Nephron progenitor cell (in vitro differentiated cells): ENCODE results near the gene OASL.
A peak's percentile ranks its signal among the peaks of the same experiment; 100 is the strongest.

Source experiments
- DNase-seq: peaks from one replicate; pipeline ENCODE4 v3.0.0; 2021
- H3K27ac Mint-ChIP-seq: 2 replicates; pipeline ENCODE4 v1.8.0; 2021; ENCODE audit warnings: mild to moderate bottlenecking, moderate library complexity, mixed read lengths
- H3K27me3 Mint-ChIP-seq: 2 replicates; pipeline ENCODE4 v1.8.0; 2021; ENCODE audit warnings: mild to moderate bottlenecking, low read depth, mixed read lengths; ENCODE audit not compliant: poor library complexity
- H3K36me3 Mint-ChIP-seq: 2 replicates; pipeline ENCODE4 v1.8.0; 2021; ENCODE audit warnings: low read depth, mixed read lengths
- H3K4me1 Mint-ChIP-seq: 2 replicates; pipeline ENCODE4 v1.8.0; 2021; ENCODE audit warnings: mixed read lengths
- H3K4me3 Mint-ChIP-seq: 2 replicates; pipeline ENCODE4 v1.8.0; 2021; ENCODE audit warnings: mild to moderate bottlenecking, moderate library complexity, mixed read lengths
- H3K9me3 Mint-ChIP-seq: 2 replicates; pipeline ENCODE4 v1.8.0; 2021; ENCODE audit warnings: mild to moderate bottlenecking, moderate library complexity, mixed read lengths
- TF ChIP-seq, protein P1 (sequence below): fragments of 200-600 bp; sonication (generic); IDR thresholded peaks from 2 replicates; pipeline ENCODE4 v1.5.0; 2021; ENCODE audit warnings: antibody characterized with exemption

Gene OASL

DNA sequence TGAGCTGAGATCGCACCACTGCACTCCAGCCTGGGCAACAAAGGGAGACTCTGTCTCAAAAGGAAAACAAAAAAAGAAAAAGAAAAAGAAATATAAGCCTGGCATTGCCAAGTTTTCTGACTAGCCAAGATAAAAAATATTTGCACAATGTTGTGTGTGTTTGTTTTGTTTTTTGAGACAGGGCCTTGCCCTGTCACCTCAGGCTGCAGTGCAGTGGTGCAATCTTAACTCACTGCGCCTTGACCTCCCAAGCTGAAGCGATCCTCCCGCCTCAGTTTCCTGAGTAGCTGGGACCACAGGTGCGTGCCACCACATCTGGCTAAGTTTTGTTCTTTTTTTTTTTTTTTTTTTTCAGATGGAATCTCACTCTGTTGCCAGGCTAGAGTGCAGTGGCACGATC, 17.3 kb downstream of the OASL start:
- DNase-seq: no peak
- TF ChIP-seq, protein P1, sequence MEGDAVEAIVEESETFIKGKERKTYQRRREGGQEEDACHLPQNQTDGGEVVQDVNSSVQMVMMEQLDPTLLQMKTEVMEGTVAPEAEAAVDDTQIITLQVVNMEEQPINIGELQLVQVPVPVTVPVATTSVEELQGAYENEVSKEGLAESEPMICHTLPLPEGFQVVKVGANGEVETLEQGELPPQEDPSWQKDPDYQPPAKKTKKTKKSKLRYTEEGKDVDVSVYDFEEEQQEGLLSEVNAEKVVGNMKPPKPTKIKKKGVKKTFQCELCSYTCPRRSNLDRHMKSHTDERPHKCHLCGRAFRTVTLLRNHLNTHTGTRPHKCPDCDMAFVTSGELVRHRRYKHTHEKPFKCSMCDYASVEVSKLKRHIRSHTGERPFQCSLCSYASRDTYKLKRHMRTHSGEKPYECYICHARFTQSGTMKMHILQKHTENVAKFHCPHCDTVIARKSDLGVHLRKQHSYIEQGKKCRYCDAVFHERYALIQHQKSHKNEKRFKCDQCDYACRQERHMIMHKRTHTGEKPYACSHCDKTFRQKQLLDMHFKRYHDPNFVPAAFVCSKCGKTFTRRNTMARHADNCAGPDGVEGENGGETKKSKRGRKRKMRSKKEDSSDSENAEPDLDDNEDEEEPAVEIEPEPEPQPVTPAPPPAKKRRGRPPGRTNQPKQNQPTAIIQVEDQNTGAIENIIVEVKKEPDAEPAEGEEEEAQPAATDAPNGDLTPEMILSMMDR: no peak
- H3K4me1 Mint-ChIP-seq: no peaks in the 10 kb centered on the region
- no peaks in the 10 kb centered on the region for H3K36me3 Mint-ChIP-seq
- peaks cover 14% of the 10 kb centered on the region for H3K27me3 Mint-ChIP-seq
- H3K9me3 Mint-ChIP-seq: no peaks in the 10 kb centered on the region
- no peak overlapping the region for H3K4me3 Mint-ChIP-seq
- H3K27ac Mint-ChIP-seq: no peak overlapping the region

DNA sequence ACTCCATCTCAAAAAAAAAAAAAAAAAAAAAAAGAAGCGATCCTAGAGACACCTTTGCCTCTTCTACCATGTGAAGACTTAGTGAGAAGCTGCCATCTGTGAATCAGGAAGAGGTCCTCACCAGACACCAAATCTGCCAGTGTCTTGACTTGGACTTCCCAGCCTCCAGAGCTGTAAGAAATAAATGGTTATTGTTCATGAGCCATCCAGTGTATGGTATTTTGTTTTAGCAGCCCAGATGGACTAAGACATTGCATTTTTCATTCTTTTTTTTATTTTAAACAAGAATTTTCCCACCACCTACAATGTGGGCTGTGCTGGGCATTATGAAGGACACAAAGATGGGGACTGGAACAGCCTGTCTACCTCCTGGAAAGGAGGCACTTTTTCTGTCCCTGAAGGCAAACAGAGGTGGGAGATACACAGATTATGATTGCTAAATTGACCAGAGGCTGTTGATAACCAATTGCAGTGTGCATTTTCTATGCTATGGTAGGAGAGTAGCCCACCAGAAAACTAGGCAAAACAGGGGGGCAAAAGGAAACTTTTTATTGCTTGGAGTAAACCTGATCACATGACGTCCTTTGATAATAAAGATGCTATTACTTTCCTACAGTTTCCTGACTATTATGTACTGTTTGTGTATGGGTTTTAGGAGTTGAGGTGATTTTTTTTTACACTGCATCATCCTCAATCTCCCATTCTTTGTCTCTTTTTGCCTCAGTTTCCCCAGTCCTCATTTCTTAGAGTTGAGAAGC, 20.0 kb downstream of the OASL start:
- Mint-ChIP-seq H3K4me3 (no peak overlapping the region), H3K36me3 (no peaks in the 10 kb centered on the region), H3K4me1 (peaks cover 19% of the 10 kb centered on the region), H3K9me3 (no peaks in the 10 kb centered on the region), H3K27ac (no peak overlapping the region), H3K27me3 (peaks cover 14% of the 10 kb centered on the region)
- TF ChIP-seq, protein P1: no peak
- DNase-seq: no peak

DNA sequence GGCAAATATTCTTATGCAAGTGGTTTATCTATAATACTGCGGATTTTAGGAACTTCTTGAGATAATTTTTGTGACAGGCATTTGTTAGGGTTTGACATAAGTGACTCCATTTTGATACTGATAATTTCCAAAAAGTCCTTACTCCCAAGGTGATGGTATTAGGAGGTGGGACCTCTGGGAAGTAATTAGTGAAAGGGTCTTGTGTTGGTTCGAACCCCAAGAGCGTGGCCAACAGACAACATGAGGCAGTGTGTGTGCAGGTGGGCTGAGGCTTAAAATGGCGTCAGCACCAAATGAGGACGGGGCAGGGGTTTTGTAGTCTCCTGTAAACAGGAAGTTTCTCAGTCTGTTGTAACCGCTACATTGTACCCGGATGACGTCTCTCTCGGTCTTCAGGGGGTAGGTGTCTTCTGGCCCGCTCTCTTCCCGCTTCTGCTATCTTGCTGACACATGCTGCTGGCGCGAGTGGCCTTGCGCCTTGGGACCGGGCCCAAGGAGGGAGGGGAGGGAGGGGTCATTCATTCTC, 21.0 kb downstream of the OASL start:
- Mint-ChIP-seq H3K36me3 (no peaks in the 10 kb centered on the region), H3K27me3 (peaks cover 14% of the 10 kb centered on the region), H3K9me3 (no peaks in the 10 kb centered on the region), H3K4me3 (no peak overlapping the region), H3K27ac (no peak overlapping the region), H3K4me1 (peaks cover 19% of the 10 kb centered on the region)
- no peak for DNase-seq
- TF ChIP-seq, protein P1: no peak

DNA sequence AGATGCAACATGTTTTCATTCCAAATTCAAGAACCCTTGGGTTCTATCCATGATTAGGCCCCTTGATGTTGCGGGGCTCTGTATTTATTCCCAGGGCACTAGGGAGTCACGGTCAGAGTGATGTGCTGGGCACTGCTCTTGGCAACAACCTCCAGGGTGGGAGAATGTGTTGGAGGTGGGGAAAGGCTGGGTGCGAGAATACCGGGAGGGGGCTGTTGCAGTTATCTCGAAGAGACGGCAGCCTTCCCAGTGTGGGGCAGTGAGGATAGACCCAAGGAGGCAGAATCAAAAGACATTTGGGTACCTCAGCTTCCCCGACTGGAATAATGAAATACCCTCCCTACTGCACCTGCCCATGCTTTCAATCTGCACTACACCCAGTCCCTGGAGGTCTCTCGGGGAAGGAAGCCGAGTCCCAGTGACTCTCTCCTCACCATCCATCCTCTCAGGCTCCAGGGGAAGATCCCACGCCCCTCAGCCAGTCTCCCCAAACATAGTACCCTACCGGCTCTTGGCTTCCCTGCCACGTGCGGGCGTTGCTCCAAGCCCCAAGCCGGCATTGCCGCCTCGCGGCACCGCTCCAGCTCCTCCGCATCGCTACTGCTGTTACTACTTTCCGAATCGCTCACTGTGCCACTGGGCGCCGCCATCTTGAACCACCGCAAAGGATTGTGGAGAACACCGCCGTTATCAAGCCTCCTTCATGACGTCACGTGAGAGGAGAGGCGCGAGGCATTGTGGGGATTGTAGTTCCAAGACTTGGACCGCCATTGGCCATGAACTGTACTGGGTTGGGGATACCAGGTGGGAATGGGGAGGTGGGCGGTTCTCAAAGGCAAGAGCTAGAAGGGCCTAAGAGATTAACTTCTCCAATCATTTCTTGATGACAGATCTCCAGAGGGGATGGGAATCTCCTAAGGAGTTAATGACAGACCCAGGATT, 22.9 kb downstream of the OASL start, which contains the start of gene C12orf43:
C12orf43 (minus strand) TSS at position 663 of the 942 bp plus-strand sequence; CDS start at position 650, 13 bp downstream.
- no peaks in the 10 kb centered on the region for H3K9me3 Mint-ChIP-seq
- peak within 1 kb of the TSS; percentile 98 for H3K4me3 Mint-ChIP-seq
- peaks cover 5% of the 10 kb centered on the region for H3K36me3 Mint-ChIP-seq
- peaks cover 19% of the 10 kb centered on the region for H3K4me1 Mint-ChIP-seq
- DNase-seq: peak; percentile 92
- peak within 1 kb of the TSS; percentile 99 for H3K27ac Mint-ChIP-seq
- TF ChIP-seq, protein P1: no peak
- peaks cover 9% of the 10 kb centered on the region for H3K27me3 Mint-ChIP-seq

DNA sequence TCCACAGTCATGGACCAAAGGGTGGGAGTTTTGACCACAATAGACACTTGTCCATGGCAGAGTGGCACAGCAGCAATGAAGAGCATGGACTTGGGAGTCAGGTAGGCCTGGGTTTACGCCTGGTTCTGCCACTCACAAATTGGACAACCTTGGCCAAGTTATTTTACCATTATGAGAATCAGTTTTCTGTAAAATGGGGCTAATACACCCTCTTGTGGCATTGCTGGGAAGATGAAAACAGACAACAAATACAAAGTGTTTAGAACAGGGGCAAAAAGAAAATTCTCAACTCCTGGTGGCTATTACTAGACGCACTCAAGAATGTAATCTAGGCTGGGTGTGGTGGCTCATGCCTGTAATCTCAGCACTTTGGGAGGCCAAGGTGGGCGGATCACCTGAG, 25.3 kb downstream of the OASL start:
- Mint-ChIP-seq H3K36me3 (peaks cover 10% of the 10 kb centered on the region), H3K4me1 (peaks cover 19% of the 10 kb centered on the region), H3K4me3 (peak overlapping the region; percentile 60), H3K27ac (no peak overlapping the region), H3K9me3 (no peaks in the 10 kb centered on the region), H3K27me3 (peaks cover 3% of the 10 kb centered on the region)
- DNase-seq: no peak
- TF ChIP-seq, protein P1: no peak
